HG03064 (cell line): ENCODE measurements around the gene PRR15L.
"Not testable (repeated sequence)": the region's sequence is repeated elsewhere in the genome, so short reads cannot be mapped to it uniquely, and the experiment has no call there.

Source experiments
- ATAC-seq: cut with Tn5 transposase; IDR thresholded peaks from one replicate; pipeline ENCODE4 v1.9.1; 2021; ENCODE audit warnings: low read depth; ENCODE audit not compliant: unreplicated experiment

The PRR15L gene

GRCh38 chr17:47941246-47942095, 16.2 kb downstream of the PRR15L start, which contains the start of gene PNPO:
Gene PNPO, plus strand, starts transcription at chr17:47941571. Its CDS starts 105 bp downstream, at chr17:47941676.
- peak; percentile 87 for ATAC-seq

DNA sequence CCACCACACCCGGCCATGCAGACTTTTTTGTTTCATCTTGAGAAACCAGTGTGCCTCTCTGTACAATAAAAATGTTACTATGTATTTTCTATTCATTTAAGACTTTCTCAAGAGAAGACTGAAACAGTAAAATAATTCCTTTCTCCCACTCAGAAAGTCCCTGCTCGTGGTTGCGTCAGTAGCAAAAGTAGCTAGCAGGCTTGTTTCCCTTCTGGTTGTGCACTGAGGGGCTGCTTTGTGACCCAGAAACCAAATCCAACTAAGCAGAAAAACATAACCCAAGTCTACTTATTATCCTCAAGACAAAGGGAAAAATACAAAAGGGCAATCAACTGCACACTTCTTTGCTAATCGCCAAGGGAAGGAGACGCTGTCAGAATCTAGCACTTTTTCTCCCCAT, 19.7 kb downstream of the PRR15L start:
- ATAC-seq, result no peak

DNA sequence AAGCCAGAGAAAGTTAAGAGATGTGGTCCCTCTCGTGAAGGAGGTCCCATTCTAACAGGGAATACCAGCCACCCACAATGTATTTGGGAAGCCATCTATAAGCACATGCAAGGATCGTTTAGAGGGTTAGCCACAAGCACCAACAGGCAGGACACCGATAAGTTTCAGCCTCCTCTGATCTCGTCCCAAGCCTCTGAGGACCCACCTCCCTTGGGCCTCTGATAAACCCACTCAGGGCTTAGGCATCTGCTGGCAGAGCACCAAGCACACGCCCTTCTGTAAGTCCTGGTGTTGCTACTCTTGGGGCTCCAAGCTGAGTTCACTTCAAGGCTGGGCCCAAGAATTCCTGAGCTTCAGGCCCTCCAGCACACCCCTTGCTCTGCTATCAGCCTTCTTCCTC, 21.7 kb downstream of the PRR15L start:
- no peak for ATAC-seq

GRCh38 chr17:47935468-47935867, 22.2 kb downstream of the PRR15L start:
- not testable (repeated sequence) for ATAC-seq

DNA sequence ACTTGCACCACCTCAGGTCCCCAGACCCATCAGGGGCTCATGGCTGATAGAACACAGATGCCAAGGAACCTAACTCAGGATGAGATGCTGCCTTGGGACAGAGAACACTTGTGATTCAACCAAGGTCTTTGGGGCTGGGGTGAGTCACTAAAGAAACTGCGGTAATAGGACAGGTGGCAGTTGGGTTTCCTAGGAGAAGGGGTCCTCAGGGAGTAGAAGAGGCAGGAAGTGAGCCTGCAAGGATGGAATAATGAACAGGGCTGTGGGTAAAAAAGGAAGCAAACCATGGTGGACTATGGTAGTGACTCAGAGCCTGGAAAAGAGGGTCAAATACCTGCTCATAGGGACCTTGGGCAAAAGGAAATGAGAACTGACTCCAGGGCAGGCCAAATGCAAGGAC, 22.8 kb downstream of the PRR15L start:
- no peak for ATAC-seq

- ATAC-seq, result no peak
Measured at GRCh38 chr17:47931848-47932247, 25.8 kb downstream of the PRR15L start.

DNA sequence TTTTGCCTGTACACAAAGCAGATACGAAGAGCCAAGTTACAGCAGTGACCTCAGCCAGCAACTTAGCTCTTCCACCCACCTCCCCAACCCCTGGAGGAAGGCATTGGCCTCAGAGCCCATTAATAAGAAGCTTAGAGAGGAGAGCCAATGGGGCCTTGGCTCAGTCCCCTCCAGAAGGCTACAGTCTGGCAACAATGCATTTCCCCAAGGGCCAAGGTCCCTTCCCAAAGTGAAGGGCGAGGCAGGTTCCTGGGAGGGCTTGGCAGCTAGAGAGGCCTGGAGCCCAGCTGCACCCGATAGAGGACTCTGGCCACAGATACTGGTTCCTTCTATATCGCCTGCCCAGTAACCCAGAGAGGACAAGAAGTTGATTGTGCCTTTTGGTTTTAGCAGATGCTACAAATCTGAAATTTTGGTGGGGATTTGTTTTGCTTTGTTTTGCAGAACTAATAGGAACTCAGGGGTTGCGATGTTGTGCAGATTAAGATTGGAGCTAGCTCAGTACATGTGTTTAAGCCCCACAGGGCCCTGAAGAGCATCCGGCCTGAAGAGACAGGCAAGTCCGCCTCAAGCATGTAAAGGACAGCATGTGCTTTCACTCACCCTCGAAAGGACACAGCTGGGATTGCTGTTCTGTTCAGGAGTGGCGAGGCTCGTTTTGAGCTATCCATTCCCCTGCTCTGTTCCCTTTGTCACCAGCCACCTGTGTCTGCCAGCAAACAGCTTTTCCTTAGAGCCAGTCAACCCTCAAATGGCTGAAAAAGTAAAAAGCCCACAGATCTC, 28.3 kb downstream of the PRR15L start:
- ATAC-seq, result no peak

DNA sequence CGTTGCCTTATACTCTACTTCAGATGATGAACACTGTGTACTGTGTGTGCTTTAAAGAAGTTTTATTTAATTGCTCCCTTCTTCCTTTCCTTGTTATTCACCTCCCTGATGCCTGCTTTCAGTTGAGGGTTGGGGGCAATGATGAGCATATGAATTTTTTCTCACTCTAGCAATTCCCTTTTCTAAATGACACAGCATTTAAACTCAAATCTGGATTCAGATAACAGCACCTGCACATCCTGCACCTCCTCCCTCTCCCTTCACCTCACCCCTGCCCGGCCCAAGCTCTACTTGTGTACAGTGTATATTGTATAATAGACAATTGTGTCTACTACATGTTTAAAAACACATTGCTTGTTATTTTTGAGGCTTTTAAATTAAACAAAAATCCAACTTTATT, 29.3 kb downstream of the PRR15L start:
- ATAC-seq, result no peak

- no peak for ATAC-seq
Measured at GRCh38 chr17:47927821-47928400, 29.8 kb downstream of the PRR15L start.

DNA sequence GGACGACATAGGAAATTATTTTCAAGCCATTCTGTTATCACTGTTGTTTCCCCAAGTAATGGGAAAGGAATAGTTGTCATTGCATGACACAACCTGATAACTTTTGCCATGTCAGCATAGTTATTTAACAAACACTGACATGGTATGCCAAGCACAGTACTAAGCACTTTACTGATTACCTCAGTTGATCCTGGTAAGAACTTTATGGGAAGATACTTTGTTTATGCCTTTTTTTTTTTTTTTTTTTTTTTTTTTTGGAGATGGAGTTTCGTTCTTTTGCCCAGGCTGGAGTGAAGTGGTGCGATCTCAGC, 32.0 kb downstream of the PRR15L start:
- no peak for ATAC-seq

- ATAC-seq, result no peak
Measured at GRCh38 chr17:47924785-47925677, 32.7 kb downstream of the PRR15L start.

DNA sequence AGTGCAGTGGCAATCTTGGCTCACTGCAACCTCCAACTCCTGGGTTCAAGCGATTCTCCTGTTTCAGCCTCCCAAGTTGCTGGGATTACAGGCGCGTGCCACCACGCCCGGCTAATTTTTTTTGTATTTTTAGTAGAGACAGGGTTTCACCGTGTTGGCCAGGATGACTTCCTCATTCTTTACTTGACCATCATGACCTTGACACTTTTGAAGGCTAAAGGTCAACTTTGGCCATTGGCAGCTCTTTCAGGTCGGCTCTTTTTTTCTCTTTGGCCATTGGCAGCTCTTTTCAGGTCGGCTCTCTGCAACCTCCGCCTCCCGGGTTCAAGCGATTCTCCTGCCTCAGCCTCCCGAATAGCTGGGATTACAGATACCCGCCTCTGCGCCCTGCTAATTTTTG, 37.8 kb downstream of the PRR15L start:
- not testable (repeated sequence) for ATAC-seq

GRCh38 chr17:47918991-47919390, 38.7 kb downstream of the PRR15L start:
- no peak for ATAC-seq

GRCh38 chr17:47918006-47918405, 39.7 kb downstream of the PRR15L start:
- ATAC-seq, result no peak

GRCh38 chr17:47917581-47917980, 40.1 kb downstream of the PRR15L start:
- no peak for ATAC-seq

DNA sequence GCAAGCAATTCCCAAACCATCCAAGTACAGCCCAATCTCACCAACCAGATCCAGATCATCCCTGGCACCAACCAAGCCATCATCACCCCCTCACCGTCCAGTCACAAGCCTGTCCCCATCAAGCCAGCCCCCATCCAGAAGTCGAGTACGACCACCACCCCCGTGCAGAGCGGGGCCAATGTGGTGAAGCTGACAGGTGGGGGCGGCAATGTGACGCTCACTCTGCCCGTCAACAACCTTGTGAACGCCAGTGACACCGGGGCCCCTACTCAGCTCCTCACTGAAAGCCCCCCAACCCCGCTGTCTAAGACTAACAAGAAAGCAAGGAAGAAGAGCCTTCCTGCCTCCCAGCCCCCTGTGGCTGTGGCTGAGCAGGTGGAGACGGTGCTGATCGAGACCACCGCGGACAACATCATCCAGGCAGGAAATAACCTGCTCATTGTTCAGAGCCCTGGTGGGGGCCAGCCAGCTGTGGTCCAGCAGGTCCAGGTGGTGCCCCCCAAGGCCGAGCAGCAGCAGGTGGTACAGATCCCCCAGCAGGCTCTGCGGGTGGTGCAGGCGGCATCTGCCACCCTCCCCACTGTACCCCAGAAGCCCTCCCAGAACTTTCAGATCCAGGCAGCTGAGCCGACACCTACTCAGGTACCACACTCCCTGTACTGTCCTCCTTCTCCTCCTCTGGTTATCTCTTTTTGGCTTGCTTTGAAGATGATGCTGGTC, 41.0 kb downstream of the PRR15L start:
- ATAC-seq, result no peak

GRCh38 chr17:47915776-47916398, 41.8 kb downstream of the PRR15L start:
- no peak for ATAC-seq

GRCh38 chr17:47914306-47914948, 43.3 kb downstream of the PRR15L start:
- no peak for ATAC-seq

DNA sequence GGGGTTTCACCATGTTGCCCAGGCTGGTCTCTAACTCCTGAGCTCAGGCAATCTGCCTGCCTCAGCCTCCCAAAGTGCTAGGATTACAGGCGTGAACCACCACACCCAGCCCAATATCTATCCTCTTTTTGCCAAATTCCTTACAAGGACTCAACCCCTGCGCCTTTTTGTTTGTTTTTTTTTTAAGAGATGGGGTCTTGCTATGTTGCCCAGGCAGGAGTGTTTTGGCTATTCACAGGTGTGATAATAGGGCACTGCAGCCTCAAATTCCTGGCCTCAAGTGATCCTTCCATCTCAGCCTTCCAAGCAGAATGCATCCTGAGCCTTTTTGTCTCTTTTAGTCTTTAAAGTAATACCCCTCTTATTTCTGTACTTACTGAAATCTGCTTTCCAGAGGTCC, 44.6 kb downstream of the PRR15L start:
- no peak for ATAC-seq
